Pons (tissue), 1 donor: ENCODE measurements around the gene SLC9A8.
"Not testable (repeated sequence)": the region's sequence is repeated elsewhere in the genome, so short reads cannot be mapped to it uniquely, and the experiment has no call there.

Experiments used
- DNase-seq: peaks from one replicate; pipeline ENCODE4 v3.0.0-alpha.2; 2016; ENCODE audit warnings: low spot score

The SLC9A8 gene

GRCh38 chr20:49851991-49852390, 39.4 kb downstream of the SLC9A8 start:
- peak; percentile 69 for DNase-seq

- no peak for DNase-seq
These were observed 40.0 kb downstream of the SLC9A8 start for GRCh38 chr20:49852522-49853080.

- peak; percentile 28 for DNase-seq
These were observed 41.0 kb downstream of the SLC9A8 start for GRCh38 chr20:49853640-49854039.

GRCh38 chr20:49854190-49854875, 41.7 kb downstream of the SLC9A8 start:
- no peak for DNase-seq

- DNase-seq, result no peak
These were observed 44.3 kb downstream of the SLC9A8 start for GRCh38 chr20:49856904-49857303.

- no peak for DNase-seq
These were observed 45.5 kb downstream of the SLC9A8 start for GRCh38 chr20:49858076-49858585.

GRCh38 chr20:49859011-49859410, 46.4 kb downstream of the SLC9A8 start:
- DNase-seq, result no peak

- no peak for DNase-seq
These were observed 47.2 kb downstream of the SLC9A8 start for GRCh38 chr20:49859807-49860206.

GRCh38 chr20:49861232-49861631, 48.6 kb downstream of the SLC9A8 start:
- DNase-seq, result not testable (repeated sequence)

GRCh38 chr20:49862607-49863200, 50.1 kb downstream of the SLC9A8 start:
- no peak for DNase-seq

- DNase-seq, result no peak
These were observed 51.0 kb downstream of the SLC9A8 start for GRCh38 chr20:49863666-49864065.

- DNase-seq, result no peak
These were observed 52.9 kb downstream of the SLC9A8 start for GRCh38 chr20:49865559-49865958.

- no peak for DNase-seq
These were observed 53.4 kb downstream of the SLC9A8 start for GRCh38 chr20:49866051-49866450.

GRCh38 chr20:49867453-49868215, 55.0 kb downstream of the SLC9A8 start:
- DNase-seq, result no peak

- DNase-seq, result no peak
These were observed 55.9 kb downstream of the SLC9A8 start for GRCh38 chr20:49868538-49868937.

- no peak for DNase-seq
These were observed 56.3 kb downstream of the SLC9A8 start for GRCh38 chr20:49868964-49869363.

- no peak for DNase-seq
These were observed 57.6 kb downstream of the SLC9A8 start for GRCh38 chr20:49870261-49870660.

- no peak for DNase-seq
These were observed 58.8 kb downstream of the SLC9A8 start for GRCh38 chr20:49871391-49871948.

- no peak for DNase-seq
These were observed 59.4 kb downstream of the SLC9A8 start for GRCh38 chr20:49872056-49872455.

- no peak for DNase-seq
These were observed 62.1 kb downstream of the SLC9A8 start for GRCh38 chr20:49874696-49875095.

- DNase-seq, result no peak
These were observed 64.8 kb downstream of the SLC9A8 start for GRCh38 chr20:49877386-49877921.

- DNase-seq, result no peak
These were observed 66.3 kb downstream of the SLC9A8 start for GRCh38 chr20:49878977-49879376.
